IMR-90 (cell line): ENCODE data around the gene SLC8A1. TPM values are rescaled to one million over a fixed set of nuclear protein-coding genes. Genes with fewer than 3 reads are reported as not detected.
A peak's percentile ranks its signal among the peaks of the same experiment; 100 is the strongest.

Experiments
- ATAC-seq: fragments of 200-7000 bp; cut with Tn5 transposase; 2 replicates; pipeline ENCODE4 v1.9.1; 2020; ENCODE audit warnings: low read depth, mild to moderate bottlenecking, moderate library complexity
- BruUV-seq: library from RNA; stranded (reverse); fragments of 400-500 nt; replicated peaks from 2 replicates; lab custom pipeline; 2021; lab: Mats Ljungman, UMichigan
- CTCF ChIA-PET: fragments of 300-600 bp; formaldehyde crosslinking; extraction: SDS; loops from one replicate; lab custom pipeline; 2021; ENCODE audit warnings: antibody characterized with exemption; lab: Yijun Ruan, JAX
- POLR2A ChIA-PET: fragments of 300-600 bp; sonication (Branson Sonifier 250); formaldehyde crosslinking; loops from one replicate; lab custom pipeline; 2022; ENCODE audit warnings: antibody characterized with exemption; ENCODE audit not compliant: unreplicated experiment; lab: Charles Lee
- DNase-seq: peaks from one replicate; pipeline ENCODE4 v3.0.0; 2013
- H2AFZ ChIP-seq: replicated peaks from 2 replicates; pipeline ENCODE3; 2013; ENCODE audit warnings: low read length, mild to moderate bottlenecking; ENCODE audit not compliant: poor library complexity
- H2AK5ac ChIP-seq: 2 replicates; pipeline ENCODE4 v1.6.1; 2013; ENCODE audit warnings: low read depth, low read length, inconsistent platforms
- H2AK9ac ChIP-seq: replicated peaks from 2 replicates; pipeline ENCODE3; 2013; ENCODE audit warnings: mild to moderate bottlenecking, low read depth, low read length, moderate library complexity; ENCODE audit not compliant: poor library complexity
- H2BK120ac ChIP-seq: 2 replicates; pipeline ENCODE4 v1.6.1; 2013; ENCODE audit warnings: low read depth, low read length, inconsistent platforms
- H2BK15ac ChIP-seq: 3 replicates; pipeline ENCODE4 v1.6.1; 2013; ENCODE audit warnings: low read depth, low read length, inconsistent platforms
- H2BK20ac ChIP-seq: 2 replicates; pipeline ENCODE4 v1.6.1; 2013; ENCODE audit warnings: low read depth, mild to moderate bottlenecking, inconsistent platforms, low read length, moderate library complexity
- H2BK5ac ChIP-seq: 2 replicates; pipeline ENCODE4 v1.6.1; 2013; ENCODE audit warnings: mild to moderate bottlenecking, low read depth, low read length, inconsistent platforms; ENCODE audit not compliant: poor library complexity, severe bottlenecking
- H3K14ac ChIP-seq: replicated peaks from 2 replicates; pipeline ENCODE4 v1.6.1; 2013; ENCODE audit warnings: low read depth, low read length, inconsistent platforms
- H3K18ac ChIP-seq: 2 replicates; pipeline ENCODE4 v1.6.1; 2013; ENCODE audit warnings: low read depth, low read length, control low read depth
- H3K23ac ChIP-seq: 2 replicates; pipeline ENCODE4 v1.6.1; 2013; ENCODE audit warnings: low read depth, low read length, inconsistent platforms
- H3K27ac ChIP-seq: 2 replicates; pipeline ENCODE4 v1.5.1; 2013; ENCODE audit warnings: mild to moderate bottlenecking, control low read depth, low read length; ENCODE audit not compliant: insufficient read depth
- H3K27me3 ChIP-seq: 2 replicates; pipeline ENCODE4 v1.6.1; 2013; ENCODE audit warnings: low read length; ENCODE audit not compliant: control insufficient read depth, insufficient read depth
- H3K36me3 ChIP-seq: 2 replicates; pipeline ENCODE4 v1.6.1; 2013; ENCODE audit warnings: low read length, mixed read lengths; ENCODE audit not compliant: control insufficient read depth, insufficient read depth
- H3K4ac ChIP-seq: 2 replicates; pipeline ENCODE4 v1.6.1; 2013; ENCODE audit warnings: low read depth, low read length, inconsistent platforms
- H3K4me1 ChIP-seq: 2 replicates; pipeline ENCODE4 v1.6.1; 2013; ENCODE audit warnings: low read length, mixed read lengths; ENCODE audit not compliant: control insufficient read depth, insufficient read depth
- H3K4me2 ChIP-seq: 2 replicates; pipeline ENCODE4 v1.6.1; 2013; ENCODE audit warnings: low read depth, mild to moderate bottlenecking, control low read depth, low read length, moderate library complexity
- H3K4me3 ChIP-seq: 2 replicates; pipeline ENCODE4 v1.5.1; 2013; ENCODE audit warnings: low read depth, mild to moderate bottlenecking, control low read depth, low read length, moderate library complexity; ENCODE audit not compliant: insufficient read depth
- H3K56ac ChIP-seq: 2 replicates; pipeline ENCODE4 v1.6.1; 2013; ENCODE audit warnings: low read length, inconsistent platforms; ENCODE audit not compliant: insufficient read depth; ENCODE audit errors: extremely low read depth
- H3K79me1 ChIP-seq, 2 experiments: 2 replicates each; pipeline ENCODE4 v1.6.1; 2013; ENCODE audit warnings: low read length in 2 of 2, inconsistent platforms in 1 of 2, low read depth in 1 of 2
- H3K9ac ChIP-seq: 2 replicates; pipeline ENCODE4 v1.6.1; 2013; ENCODE audit warnings: low read depth, low read length, control low read depth
- H3K9me1 ChIP-seq: 2 replicates; pipeline ENCODE4 v1.6.1; 2013; ENCODE audit warnings: low read length, inconsistent platforms; ENCODE audit not compliant: insufficient read depth
- H3K9me3 ChIP-seq: 2 replicates; pipeline ENCODE4 v1.6.1; 2013; ENCODE audit warnings: low read length; ENCODE audit not compliant: control insufficient read depth, insufficient read depth
- H4K20me1 ChIP-seq: 2 replicates; pipeline ENCODE4 v1.6.1; 2013; ENCODE audit warnings: low read length, inconsistent platforms; ENCODE audit not compliant: insufficient read depth
- H4K5ac ChIP-seq: 2 replicates; pipeline ENCODE4 v1.6.1; 2013; ENCODE audit warnings: mild to moderate bottlenecking, low read depth, low read length, control low read depth
- H4K8ac ChIP-seq, 2 experiments: 2 replicates each; pipeline ENCODE4 v1.6.1; 2013; ENCODE audit warnings: low read depth in 2 of 2, low read length in 2 of 2, control low read depth in 1 of 2, inconsistent platforms in 1 of 2
- H4K91ac ChIP-seq: 2 replicates; pipeline ENCODE4 v1.6.1; 2013; ENCODE audit warnings: low read depth, low read length, inconsistent platforms; ENCODE audit not compliant: insufficient read depth
- CEBPB ChIP-seq: IDR thresholded peaks from 2 replicates; pipeline ENCODE4 v1.6.1; 2012; ENCODE audit warnings: low read depth, low read length, improper control_type of control experiment
- CHD1 ChIP-seq: IDR thresholded peaks from 2 replicates; pipeline ENCODE4 v1.6.1; 2012; ENCODE audit warnings: low read depth, low read length, improper control_type of control experiment
- MAZ ChIP-seq: IDR thresholded peaks from 2 replicates; pipeline ENCODE4 v1.6.1; 2012; ENCODE audit warnings: low read depth, mild to moderate bottlenecking, low read length, improper control_type of control experiment, moderate library complexity, borderline replicate concordance
- WGBS, 2 experiments: methylation state at CpG; one replicate each; pipeline versions ENCODE4 v1.1.5 to v1.1.7; 2013; ENCODE audit warnings: missing lambda C conversion rate in 2 of 2; ENCODE audit not compliant: insufficient read length in 1 of 2; ENCODE audit errors: extremely low coverage in 2 of 2; 5-methylcytosine and 5-hydroxymethylcytosine counted together
- dilution Hi-C: fragments of 300-500 bp; cut with HindIII; formaldehyde crosslinking; loops from one replicate; pipeline ENCODE4 v1.14.3; 2018; ENCODE audit warnings: low sequenced_read_pairs; ENCODE audit not compliant: unreplicated experiment
- in situ Hi-C: fragments of 300-500 bp; cut with MboI; formaldehyde crosslinking; loops from 3 replicates; pipeline ENCODE4 v1.14.3; 2019; ENCODE audit warnings: low sequenced_read_pairs, inconsistent platforms, mixed read lengths
- intact Hi-C: fragments of 100-400 bp; cut with micrococcal nuclease; formaldehyde crosslinking; loops from 2 replicates; pipeline ENCODE4 v1.10.0; 2022
- polyA plus RNA-seq, 3 experiments: library from polyadenylated mRNA; depleted of rRNA; stranded (reverse); fragments of >200 nt; gene quantifications; 2 replicates each; pipeline ENCODE4 v1.2.3, GENCODE V29; 2012; ENCODE audit warnings: low replicate concordance in 1 of 3
- total RNA-seq: library from RNA; depleted of rRNA; stranded (reverse); fragments of >200 nt; gene quantifications from 2 replicates; pipeline ENCODE4 v1.2.3, GENCODE V29; 2012

Gene SLC8A1
- total and polyA plus RNA-seq, 2 of the 4 experiments (the other 2 are of a cell fraction), result 7.7 to 57.0 TPM

DNA sequence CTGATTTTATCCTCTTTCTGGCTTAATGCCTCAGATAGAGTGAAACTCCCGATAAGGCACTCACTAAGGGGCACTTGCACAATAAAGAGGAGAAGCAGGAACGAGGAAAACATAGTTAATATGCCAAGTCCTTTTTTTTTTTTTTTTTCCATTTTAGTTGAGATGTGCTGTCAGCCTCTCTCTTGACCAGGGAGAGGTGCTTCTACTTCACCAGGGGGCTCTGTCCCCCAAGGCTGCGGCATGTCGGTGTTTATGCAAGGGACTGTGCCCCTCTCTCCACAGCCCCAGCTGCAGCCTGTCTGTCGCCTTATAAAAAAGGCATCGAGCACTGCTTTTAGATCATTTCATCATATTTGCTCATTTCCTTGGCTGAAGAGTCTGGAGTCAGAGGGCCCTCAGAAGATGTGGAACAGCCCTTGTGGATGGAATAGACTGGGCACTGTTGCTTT, 178.1 kb downstream of the SLC8A1 start:
- Histone ChIP-seq H3K9me3 (no peaks in the 10 kb centered on the region), H2BK5ac (no peak overlapping the region), H3K4me1 (peaks cover 12% of the 10 kb centered on the region), H3K36me3 (no peaks in the 10 kb centered on the region), H3K4me3 (no peak overlapping the region), H2BK15ac (no peak overlapping the region), H4K91ac (peak overlapping the region; percentile 48), H4K20me1 (no peaks in the 10 kb centered on the region), H2BK20ac (peak overlapping the region; percentile 78), H3K56ac (no peak overlapping the region), H3K18ac (peak overlapping the region; percentile 45; the same call in 1 of the 2 replicates), H2AK9ac (no peak overlapping the region), H2BK120ac (peak overlapping the region; percentile 61), H4K8ac (peak overlapping the region; percentile 0 to 37; a peak in 2 of 4 replicates), H3K23ac (peak overlapping the region; percentile 22; the same call in 1 of the 2 replicates), H2AK5ac (peak overlapping the region; percentile 8; the same call in 1 of the 2 replicates), H3K9me1 (peaks cover 11% of the 10 kb centered on the region; the same call in 1 of the 2 replicates), H4K5ac (peak overlapping the region; percentile 4), H3K27ac (peak overlapping the region; percentile 64; the same call in 1 of the 2 replicates), H3K4ac (peak overlapping the region; percentile 11; the same call in 1 of the 2 replicates), H3K79me1 (peaks cover 17 to 28% of the 10 kb centered on the region in 2 experiments), H3K14ac (peak overlapping the region; percentile 38), H3K27me3 (no peaks in the 10 kb centered on the region), H3K9ac (0 out of 2 replicates have a peak overlapping the region, but pooled peaks have one; percentile 38), H2AFZ (no peak overlapping the region), H3K4me2 (peak overlapping the region; percentile 59; the same call in 1 of the 2 replicates)
- POLR2A ChIA-PET, result no interaction called here
- 60% methylated on average over 1 of the region's 6 CpGs; no CpG with 5 or more reads in 1 of the 2 experiments for WGBS, 2 experiments
- TF ChIP-seq CHD1, result no peak
- TF ChIP-seq MAZ, result no peak
- peak; percentile 37; the same call in 1 of the 2 replicates for TF ChIP-seq CEBPB
- DNase-seq, result peak; percentile 21
- in situ Hi-C loops, result no loop called here
- peak; percentile 22 for ATAC-seq
- BruUV-seq, result no TSS peak
- dilution Hi-C loops, result no loop called here
- CTCF ChIA-PET, result interaction anchor here (1.0 kb wide), 1 partner anchor 86 kb away, joined by 3 read pairs; no protein-coding TSS in a partner anchor
- intact Hi-C loops, result no loop called here
